Suppressor macrophage (primary cell): ENCODE data around the gene C16orf46.
"Not testable (repeated sequence)": the region's sequence is repeated elsewhere in the genome, so short reads cannot be mapped to it uniquely, and the experiment has no call there.

Experiments
- DNase-seq, 4 experiments: peaks; one replicate each; pipeline ENCODE4 v3.0.0-alpha.2; 2020 to 2022
- total RNA-seq, 17 experiments: gene quantifications; one replicate each; lab custom pipeline; 2026; ENCODE audit warnings: mixed read lengths in 6 of 17, inconsistent platforms in 3 of 17; lab: John Stamatoyannopoulos, UW

C16orf46 gene, protein sequence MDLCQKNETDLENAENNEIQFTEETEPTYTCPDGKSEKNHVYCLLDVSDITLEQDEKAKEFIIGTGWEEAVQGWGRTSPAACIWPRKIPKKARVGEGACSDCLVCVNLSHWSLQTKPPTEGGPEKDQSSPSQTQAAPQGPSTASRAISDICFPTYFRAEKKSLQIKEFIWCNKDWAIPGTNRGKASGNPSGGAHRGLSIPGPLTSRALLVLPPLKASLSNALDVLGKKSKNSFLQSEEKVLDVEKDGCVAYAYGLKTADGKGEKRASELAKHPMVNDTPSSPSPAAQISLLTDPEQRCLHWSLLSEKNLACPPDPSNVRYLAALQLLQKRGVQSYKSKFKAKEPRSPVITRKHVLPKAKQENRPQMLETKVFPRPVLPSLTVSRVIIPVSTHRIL
- total RNA-seq: 0 to 0.05 (median 0) reads per million in 17 experiments

DNA sequence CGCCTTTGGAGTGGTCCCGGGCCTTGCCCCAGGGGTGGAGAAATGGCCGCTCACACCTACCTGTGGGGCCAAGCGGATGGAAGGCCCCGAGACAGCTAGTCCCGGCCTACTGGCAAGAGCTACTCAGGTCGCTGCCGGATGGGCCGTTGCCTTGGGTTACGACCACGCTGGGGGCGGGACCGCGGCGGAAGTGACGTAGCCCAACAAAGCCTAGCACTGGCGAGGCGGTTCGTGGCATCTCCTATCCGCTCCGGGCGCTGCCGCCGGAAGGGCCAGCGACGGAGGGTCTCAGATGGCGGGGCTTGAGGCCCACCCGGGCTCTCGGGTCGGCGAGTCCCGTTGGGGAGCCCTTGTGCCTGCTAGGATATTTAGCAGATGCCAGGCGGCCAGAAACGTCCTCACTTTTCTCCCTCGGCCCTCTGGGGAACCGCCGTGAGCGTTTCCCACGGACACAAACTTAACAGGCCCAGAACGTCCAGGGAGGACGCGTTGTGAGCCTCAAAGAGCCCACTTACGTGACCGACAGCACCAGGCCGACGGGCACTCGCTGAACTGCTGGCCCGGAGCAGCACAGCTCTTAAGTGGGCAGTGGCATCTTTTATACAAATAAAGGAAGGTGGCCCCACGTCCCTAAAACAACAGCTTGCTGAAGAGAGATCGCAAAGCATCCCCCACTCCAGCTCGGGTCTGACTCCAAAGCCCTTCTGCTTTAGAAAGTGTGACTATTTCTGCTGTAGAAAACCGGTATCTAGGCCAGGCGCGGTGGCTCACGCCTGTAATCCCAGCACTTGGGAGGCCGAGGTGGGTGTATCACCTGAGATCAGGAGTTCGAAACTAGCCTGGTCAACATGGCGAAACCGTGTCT lies at the start of gene C16orf46:
Gene C16orf46, minus strand, starts transcription at position 163 of the 865 bp plus-strand sequence. CDS start 13,283 bp downstream, outside the sequence.
- DNase-seq: peak; percentile 97 to 98 (median 97)

DNA sequence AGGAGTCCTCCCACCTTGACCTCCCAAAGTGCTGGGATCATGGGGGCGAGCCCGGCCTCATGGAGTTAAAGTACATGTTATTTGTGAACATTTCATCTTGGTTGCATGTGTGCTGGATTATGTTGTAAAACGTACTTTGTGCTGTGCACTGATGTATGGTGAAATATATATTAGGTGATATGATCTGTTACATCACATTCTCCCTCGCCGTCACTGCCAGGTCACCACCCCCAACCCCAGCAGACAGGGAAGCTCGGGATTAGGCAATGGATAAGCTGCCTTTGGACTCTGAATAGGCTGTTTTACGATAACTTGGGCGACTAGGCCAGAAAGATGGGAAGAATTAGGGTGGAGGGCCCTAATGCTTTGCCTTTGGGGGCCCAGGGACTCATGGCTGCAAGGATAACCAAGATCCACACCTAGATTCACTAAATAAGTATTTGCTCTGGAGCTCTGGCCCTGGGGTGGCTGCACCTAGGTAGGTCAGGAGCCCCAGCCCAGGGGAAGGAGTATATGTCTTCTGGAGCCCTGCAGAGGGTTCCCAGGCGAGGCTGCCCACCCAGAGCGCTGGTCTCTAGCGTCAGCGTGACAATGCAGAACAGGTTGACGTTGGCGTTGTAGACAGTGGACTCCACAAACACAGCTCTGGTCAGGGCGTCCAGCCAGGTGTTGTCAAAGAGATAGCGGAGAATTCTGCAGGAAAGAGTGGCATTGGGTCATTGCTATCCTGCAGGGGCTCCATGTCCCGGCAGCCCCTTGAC lies 46.2 kb upstream of the C16orf46 start:
- DNase-seq: no peak

DNA sequence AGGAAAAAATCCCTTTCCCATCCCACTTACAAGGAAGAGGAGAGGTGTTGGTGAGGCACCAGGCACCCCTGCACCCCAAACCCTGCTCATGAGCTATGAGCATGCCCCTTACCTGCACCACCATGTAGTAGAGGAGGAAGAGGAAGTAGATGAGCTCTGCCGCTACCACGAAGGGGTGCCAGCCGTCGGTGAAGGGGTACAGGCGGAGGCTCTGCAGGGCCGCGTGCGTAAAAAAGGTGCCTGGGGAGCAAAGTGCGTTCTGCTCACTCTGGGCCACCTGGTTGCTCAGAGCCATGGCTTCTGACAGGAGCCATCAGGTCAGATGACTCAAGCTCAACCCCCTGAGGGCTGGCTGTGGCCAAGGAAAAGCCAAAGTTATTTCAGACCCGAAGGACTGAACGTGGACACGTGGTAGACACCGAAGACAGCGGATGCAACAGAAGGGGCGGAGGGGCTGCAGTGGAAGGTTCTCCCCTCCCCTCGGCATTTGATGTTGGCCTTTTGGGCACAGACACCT lies 44.5 kb upstream of the C16orf46 start:
- DNase-seq: no peak

DNA sequence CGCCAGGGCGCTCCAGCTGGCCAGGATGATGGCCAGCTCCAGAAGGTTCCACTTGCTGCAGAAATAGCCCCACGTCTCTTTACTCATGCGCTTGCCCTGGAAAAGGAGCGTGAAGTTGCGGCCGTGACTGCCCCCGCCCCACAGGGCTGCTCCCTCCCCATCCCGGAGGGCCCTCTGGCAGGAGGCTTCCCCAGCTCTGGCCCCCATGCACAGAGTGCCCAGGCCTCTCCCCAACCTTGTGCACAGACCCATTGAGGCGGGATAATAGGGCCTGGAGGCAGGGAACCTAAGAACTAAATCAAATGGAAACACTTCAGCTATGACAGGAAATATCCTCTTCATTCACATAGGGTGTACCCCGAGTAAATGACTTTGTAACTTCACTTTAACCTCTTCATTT lies 40.4 kb upstream of the C16orf46 start:
- DNase-seq: no peak

DNA sequence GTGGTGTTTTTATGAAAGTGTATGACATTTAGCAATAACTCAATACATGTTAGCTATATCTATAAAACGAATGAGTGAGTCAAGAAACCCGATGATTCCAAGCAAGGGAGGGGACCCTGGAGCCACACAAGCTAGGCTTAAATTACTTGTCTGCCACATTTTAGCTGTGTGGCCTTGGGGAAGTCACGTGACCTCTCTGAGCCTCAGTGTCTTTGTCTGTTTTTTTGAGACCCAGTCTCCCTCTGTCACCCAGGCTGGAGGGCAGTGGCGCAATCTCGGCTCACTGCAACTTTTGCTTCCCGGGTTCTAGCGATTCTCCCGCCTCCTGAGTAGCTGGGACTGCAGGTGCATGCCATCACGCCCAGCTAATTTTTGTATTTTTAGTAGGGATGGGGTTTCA lies 39.2 kb upstream of the C16orf46 start:
- no peak for DNase-seq

DNA sequence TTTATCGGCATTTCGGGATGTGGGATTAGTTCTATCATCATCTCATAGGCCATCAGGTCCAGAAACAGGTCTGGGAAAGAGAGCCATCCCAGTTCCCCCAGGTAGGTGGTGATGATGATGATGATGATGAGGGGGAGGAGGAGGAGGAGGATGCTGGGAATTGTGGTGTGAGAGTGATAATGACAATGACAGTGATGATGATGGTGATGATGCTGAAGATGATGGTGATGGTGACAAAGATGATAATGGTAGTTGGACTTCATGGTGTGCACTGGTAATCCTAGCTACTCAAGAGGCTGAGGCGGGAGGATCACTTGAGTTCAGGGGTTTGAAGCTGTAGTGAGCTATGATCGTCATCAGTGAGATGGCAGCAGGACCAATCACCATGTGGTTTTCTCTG lies 35.4 kb upstream of the C16orf46 start:
- no peak for DNase-seq

DNA sequence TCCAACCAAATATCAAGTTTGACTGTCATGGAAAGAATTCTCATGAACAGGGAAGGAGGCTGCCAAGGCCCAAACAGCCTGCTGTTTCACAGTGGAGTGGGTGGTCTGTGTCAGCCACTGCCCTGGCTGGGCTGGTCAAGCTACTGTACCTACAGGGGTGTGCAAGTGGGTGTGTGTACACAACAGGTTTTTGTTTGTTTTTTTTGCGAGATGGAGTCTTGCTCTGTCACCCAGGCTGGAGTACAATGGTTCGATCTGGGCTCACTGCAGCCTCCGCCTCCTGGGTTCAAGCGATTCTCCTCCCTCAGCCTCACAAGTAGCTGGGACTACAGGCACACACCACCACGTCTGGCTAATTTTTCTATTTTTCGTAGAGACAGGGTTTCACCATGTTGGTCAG lies 32.2 kb upstream of the C16orf46 start:
- not testable (repeated sequence) for DNase-seq

DNA sequence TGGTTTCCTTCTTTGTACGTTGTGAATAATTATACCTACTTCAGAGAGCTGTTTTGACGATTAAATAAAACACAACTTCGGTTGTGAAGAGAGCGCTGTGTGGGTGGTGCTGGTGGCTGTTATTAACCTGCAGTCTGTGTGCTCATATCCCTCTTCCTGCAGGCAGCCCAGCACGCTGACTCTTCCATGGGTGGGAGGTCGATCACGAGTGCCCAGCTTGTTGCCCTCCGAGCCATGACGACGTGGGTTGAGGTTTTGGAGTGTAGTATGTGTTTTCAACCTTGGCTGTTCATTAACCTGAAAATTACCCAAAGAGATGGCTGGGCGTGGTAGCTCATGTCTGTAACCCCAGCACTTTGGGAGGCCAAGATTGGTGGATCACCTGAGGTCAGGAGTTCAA lies 30.5 kb upstream of the C16orf46 start:
- DNase-seq: no peak

DNA sequence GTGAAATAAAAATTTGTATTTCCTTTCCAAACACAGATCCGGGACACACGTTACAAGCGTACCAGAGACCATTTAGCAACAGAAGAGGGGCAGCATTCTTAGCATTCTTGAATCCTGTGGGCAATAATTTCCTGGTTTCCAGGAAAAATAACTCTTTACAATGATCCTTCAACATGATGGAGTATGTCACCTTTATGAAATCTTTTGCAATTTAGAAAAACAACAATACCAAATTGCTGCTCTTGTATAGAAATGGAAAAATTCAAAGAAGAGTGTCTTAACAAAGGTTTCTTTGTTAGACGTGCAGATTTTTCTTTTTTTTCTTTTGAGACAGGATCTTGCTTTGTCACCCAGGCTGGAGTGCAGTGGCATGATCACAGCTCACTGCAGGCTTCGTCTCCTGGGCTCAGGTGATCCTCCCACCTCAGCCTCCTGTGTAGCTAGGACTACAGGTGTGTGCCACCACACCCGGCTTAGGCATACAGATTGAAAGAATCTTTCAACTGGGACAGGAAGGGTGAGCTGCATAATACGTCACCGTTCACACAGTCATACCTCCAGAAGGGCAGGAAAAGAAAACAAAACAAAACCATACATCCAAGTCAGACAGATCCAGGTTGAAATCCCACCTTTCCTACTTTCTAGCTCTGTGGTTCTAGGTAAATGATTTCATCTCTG lies 29.9 kb upstream of the C16orf46 start:
- DNase-seq: no peak

DNA sequence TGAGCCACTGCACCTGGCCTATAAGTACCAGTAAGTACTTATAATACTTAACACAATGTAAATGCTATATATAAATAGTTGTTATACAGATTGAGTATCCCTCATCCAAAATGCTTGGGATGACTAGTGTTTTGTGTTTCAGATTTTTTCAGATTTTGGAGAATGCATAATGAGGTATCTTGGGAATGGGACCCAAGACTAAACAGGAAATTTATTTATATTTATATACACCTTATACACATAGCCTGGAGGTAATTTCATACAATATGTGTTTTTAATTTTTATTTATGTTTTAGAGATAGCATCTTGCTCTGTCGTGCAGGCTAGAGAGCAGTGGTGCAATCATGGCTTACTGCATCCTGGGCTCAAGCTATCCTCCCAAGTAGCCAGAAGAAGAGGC lies 28.9 kb upstream of the C16orf46 start:
- DNase-seq: no peak

DNA sequence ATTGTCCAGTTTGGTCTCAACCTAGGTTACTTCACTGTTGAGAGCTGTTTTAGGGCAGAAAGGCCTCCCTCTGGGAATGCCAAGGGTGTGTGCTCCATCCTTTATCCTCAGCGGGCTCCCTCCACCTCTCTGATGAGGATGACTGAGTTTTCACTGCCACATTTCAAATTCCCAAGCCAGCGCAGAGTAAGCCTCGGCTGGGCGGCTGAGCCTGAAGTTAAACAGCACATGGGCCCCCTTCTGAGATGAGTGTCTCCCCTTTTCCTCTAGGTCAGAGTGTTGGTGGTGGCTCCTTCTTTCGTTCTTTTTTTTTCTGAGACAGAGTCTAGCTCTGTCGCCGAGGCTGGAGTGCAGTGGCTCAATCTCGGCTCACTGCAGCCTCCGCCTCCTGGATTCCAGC lies 24.7 kb upstream of the C16orf46 start:
- no peak for DNase-seq

DNA sequence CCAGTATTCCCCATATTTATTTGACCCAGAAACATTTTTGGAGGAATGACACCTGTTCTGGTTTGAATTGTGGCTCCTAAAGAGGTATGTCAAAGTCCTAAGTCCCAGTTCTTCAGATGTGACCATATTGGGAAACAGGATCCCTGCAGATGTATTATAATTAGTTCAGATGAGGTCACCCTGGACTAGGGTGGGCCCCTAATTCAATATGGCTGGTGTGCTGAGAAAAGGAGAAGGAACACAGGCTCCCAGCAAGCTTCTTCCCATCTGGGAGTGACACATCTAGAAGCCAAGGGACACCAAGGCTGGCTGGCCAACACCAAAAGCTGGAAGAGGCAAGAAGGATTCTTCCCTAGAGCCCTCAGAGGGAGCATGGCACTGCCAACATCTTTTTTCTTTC lies 22.9 kb upstream of the C16orf46 start:
- peak in 2 of 4 experiments; percentile 9 to 21 for DNase-seq

DNA sequence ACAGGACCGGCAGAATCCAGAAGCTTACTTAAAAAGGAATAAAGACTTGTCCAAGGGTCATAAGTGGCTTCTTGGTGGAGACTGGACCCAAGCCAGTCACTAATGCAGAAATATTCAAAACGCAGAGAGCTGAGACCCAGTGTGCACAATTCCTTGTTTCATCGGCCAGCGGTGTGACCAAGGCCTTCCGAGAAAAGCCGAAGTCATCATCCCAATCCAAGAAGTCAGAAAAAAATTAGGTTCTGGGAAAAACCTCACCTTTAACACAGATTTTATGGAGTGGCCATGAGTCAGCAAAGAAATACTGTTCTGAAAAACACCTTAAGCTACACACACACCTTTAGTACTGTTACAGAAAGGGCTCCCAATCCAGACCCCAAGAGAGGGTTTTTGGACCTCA lies 20.2 kb upstream of the C16orf46 start:
- DNase-seq: no peak

DNA sequence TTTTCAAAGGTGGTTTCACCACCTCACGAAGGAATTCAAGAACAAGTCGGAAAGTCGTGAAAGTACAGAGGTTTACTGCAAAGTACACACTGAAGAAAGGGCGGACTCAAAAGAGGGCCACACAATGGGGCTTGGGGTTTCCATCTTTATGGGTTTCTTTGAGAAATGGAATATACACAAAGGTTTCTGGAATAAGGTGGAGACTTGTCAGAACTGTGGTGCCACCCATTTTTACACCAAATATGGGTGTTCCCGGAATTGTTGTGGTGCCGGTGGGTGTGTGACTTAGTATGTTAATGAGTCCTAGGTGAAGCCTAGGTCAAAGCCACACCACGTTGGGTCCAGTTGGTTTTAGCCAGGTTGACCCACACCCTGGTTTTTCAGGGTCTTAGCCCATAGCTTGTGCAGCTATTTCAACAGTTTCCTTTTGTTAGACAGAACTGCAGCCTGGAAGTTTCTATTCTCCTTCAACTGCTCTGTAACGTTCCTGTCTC lies 19.7 kb upstream of the C16orf46 start:
- no peak for DNase-seq

DNA sequence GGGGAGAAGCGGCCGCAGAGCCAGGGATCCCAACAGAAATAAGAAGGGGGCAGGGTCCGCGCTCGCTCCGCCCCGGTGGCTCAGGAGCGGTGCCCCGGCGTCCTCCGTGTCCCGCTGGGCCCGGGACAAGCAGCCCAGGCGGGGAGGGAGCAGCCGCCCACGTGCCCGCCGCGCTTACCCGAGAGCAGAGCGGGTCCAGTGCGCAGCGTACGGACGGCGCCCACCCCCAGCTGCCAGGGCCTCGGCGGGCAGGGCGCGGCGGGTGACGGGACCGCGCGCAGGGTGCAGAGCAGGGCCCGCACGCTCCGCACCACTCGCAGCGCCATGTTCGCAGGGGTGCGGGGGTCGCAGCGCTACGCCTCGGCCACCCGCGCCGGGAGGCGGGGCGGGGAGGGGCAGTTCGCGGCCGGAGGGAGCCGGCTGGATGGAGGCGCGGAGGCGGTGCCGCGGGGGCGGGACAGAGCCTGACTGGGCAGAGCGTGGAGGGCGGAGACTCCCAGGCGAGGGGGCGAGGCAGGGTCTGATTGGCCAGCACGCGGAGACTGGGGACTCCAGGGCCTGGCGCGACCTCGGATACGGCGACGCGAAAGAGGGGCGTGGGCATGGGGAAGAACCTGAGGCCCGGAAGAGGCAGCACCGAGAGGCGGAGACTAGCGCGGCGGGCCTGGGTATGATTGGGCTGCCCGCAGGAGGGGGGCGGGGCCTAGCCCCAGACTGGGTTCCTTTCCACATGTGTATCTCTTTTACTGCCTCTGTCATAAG lies 19.1 kb upstream of the C16orf46 start, which contains the start of gene GCSH:
Gene GCSH, minus strand, starts transcription at position 443 of the 762 bp plus-strand sequence. Its CDS starts 117 bp downstream, at position 326.
- DNase-seq: peak; percentile 98 to 99 (median 99)

DNA sequence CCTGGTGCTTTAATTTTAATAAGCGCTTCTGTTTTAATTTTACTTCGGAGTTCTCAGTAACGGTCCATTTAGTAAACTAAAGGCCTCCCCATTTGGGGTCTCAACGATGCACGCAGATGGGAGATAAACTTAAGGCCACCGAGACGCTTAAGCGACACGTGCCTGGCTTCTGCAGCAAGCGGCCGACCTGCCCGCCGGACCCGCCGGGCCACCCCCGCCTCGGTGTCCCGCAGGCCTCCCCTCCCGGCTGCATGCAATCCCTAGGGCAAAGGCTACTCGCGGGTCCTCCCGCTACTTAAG lies 18.6 kb upstream of the C16orf46 start:
- peak in 1 of 4 experiments; percentile 2 for DNase-seq

DNA sequence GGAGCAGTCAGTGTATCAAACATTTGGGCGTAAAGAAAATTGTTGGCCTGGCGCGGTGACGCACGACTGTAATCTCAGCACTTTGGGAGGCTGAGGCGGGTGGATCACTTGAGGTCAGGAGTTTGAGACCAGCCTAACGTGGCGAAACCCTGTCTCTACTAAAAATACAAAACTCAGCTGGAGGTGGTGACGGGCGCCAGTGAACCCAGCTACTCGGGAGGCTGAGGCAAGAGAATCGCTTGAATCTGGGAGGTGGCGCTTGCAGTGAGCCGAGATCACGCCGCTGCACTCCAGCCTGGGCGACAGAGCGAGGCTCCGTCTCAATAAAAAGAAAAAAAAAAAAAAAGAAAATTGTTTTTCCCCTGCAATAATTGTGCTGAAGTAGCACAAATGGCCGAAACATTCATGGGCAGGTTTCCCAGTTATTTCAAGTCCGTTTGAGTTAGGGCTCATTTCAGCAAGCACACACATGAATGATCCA lies 17.8 kb upstream of the C16orf46 start:
- DNase-seq: no peak

DNA sequence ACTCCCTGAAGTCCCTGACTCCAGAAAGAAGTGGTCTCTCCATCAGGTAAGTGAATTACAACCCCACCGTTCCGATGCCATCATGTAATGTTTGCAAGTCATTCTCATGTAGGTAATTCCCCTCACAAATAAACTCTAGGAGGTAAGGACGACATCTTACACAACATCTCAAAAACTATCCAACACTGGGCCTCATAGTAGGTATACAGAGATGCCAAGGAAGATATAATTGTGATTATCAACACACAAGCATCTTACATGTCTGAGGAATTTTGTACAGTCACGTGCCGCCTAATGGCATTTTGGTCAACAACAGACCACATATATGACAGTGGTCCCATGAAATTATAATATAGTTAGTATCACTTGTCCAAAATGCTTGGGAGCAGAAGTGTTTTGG lies 11.8 kb upstream of the C16orf46 start:
- DNase-seq: no peak

DNA sequence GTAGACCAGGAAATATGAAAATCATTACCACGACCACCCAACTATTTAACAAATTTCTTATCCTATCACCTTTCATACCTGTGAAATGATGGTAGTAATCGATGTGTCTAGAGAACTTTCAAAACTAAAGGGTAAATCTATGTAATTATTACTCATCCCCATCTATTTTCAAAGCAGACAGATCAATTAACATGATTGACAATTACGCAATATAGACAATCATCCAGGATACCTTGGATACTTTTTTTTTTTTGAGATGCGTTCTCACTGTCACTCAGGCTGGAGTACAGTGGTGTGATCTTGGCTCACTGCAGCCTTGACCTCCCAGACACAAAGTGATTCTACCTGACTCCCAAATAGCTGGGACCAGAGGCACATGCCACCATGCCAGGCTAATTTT lies 4.0 kb upstream of the C16orf46 start:
- DNase-seq: no peak

DNA sequence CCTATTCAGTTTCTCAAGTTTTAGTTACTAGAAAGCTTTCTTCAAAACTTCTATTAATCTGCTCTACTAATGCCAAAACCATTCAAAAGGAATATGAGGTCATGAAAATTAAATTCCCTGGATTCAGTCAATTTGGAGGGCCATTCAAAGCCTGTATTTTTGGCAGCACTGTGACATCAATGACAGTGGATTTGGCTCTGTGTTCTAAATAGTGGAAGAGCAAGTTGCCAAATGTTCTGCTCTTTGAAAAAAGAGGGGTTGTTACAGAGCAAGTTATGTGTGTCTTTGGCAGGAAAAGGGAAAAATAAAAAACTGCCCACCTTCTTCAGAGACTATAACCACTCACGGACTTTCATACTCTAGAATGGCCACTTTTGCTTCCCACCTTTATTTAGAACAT lies 3.2 kb upstream of the C16orf46 start:
- DNase-seq: no peak

DNA sequence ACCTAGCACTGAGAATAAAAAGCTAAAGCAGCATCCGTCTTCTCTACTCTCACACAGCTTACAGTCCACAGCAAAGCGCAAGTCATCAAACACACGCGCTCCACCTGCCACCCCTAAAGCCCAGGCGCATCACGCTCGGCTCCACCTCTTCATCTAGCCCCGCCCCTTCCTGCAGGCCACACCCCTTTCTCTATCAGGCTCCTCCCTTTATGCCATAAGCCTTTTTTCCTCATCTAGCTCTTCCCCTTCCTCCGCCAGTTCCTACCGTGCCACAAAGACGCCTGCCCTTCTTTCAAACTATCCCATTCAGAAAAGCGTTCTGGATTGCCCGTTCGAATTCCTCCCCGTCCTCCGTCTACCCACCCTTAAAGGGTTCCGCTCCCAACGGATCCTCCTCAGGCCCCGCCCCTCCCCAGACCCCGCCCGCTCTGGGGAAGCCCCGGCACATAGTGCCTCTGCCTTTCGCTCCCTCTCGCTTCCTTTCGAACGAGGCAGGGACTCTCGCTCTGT lies 417 bp downstream of the C16orf46 start:
- peak; percentile 85 to 92 (median 90) for DNase-seq
